HepG2 (cell line): Measurements from ENCODE around the gene TH. TPM values are rescaled to one million over a fixed set of nuclear protein-coding genes. Genes with fewer than 3 reads are reported as not detected.

ENCODE experiments used
- AGO1 ChIP-seq: fragments of 200-400 bp; formaldehyde crosslinking; IDR thresholded peaks from 2 replicates; pipeline ENCODE4 v1.6.1; 2017; ENCODE audit warnings: mild to moderate bottlenecking, low read depth, low read length, moderate library complexity; ENCODE audit not compliant: poor library complexity, severe bottlenecking
- HDAC2 ChIP-seq: sonication (generic); formaldehyde crosslinking; IDR thresholded peaks from 2 replicates; pipeline ENCODE4 v1.4.0; 2020; ENCODE audit warnings: missing genetic modification reagents
- HNRNPL ChIP-seq: fragments of 200-400 bp; formaldehyde crosslinking; IDR thresholded peaks from 2 replicates; pipeline ENCODE4 v1.6.1; 2017; ENCODE audit warnings: mild to moderate bottlenecking, low read depth, low read length
- IKZF4 ChIP-seq: sonication (generic); formaldehyde crosslinking; IDR thresholded peaks from 2 replicates; pipeline ENCODE4 v1.5.1; 2020; ENCODE audit warnings: borderline replicate concordance, mild to moderate bottlenecking, low read depth, missing genetic modification reagents; ENCODE audit errors: not compliant biosample characterization
- JUN ChIP-seq: sonication (generic); formaldehyde crosslinking; IDR thresholded peaks from 2 replicates; pipeline ENCODE4 v1.4.0; 2020; ENCODE audit warnings: mild to moderate bottlenecking, missing genetic modification reagents
- MED8 ChIP-seq: sonication (generic); formaldehyde crosslinking; IDR thresholded peaks from 2 replicates; pipeline ENCODE4 v1.8.1; 2023; ENCODE audit warnings: mild to moderate bottlenecking, missing genetic modification reagents; ENCODE audit not compliant: insufficient replicate concordance
- MTF1 ChIP-seq: sonication (generic); formaldehyde crosslinking; IDR thresholded peaks from 2 replicates; pipeline ENCODE4 v1.5.0; 2020; ENCODE audit warnings: missing genetic modification reagents
- MZF1 ChIP-seq: sonication (generic); formaldehyde crosslinking; IDR thresholded peaks from 2 replicates; pipeline ENCODE4 v1.8.1; 2023; ENCODE audit warnings: mild to moderate bottlenecking, missing genetic modification reagents, borderline replicate concordance
- PCBP1 ChIP-seq: fragments of 200-400 bp; formaldehyde crosslinking; IDR thresholded peaks from 2 replicates; pipeline ENCODE4 v1.6.1; 2017; ENCODE audit warnings: mild to moderate bottlenecking, low read depth, low read length, borderline replicate concordance
- SMARCC2 ChIP-seq: fragments of 450-650 bp; IDR thresholded peaks from 2 replicates; pipeline ENCODE4 v1.6.1; 2017; ENCODE audit warnings: antibody characterized with exemption, mild to moderate bottlenecking
- SP140L ChIP-seq: sonication (generic); formaldehyde crosslinking; IDR thresholded peaks from 2 replicates; pipeline ENCODE4 v1.4.0; 2020; ENCODE audit warnings: missing genetic modification reagents, borderline replicate concordance
- SRSF4 ChIP-seq: fragments of 200-400 bp; formaldehyde crosslinking; IDR thresholded peaks from one replicate; pipeline ENCODE4 v1.6.1; 2018; ENCODE audit warnings: mild to moderate bottlenecking, low read depth, low read length, moderate library complexity; ENCODE audit not compliant: poor library complexity, severe bottlenecking
- UBTF ChIP-seq: sonication (generic); formaldehyde crosslinking; IDR thresholded peaks from 2 replicates; pipeline ENCODE4 v1.4.0; 2020; ENCODE audit warnings: mild to moderate bottlenecking, missing genetic modification reagents
- ZBTB14 ChIP-seq: sonication (generic); formaldehyde crosslinking; IDR thresholded peaks from 2 replicates; pipeline ENCODE4 v1.4.0; 2020; ENCODE audit warnings: missing genetic modification reagents
- ZC3H13 ChIP-seq: sonication (generic); formaldehyde crosslinking; IDR thresholded peaks from 2 replicates; pipeline ENCODE4 v1.8.1; 2023; ENCODE audit warnings: mild to moderate bottlenecking, missing genetic modification reagents, moderate library complexity
- ZNF24 ChIP-seq: fragments of 450-650 bp; IDR thresholded peaks from 2 replicates; pipeline ENCODE4 v1.6.1; 2017; ENCODE audit warnings: antibody characterized with exemption, mild to moderate bottlenecking
- ZNF280D ChIP-seq: sonication (generic); formaldehyde crosslinking; IDR thresholded peaks from 2 replicates; pipeline ENCODE4 v1.5.1; 2020; ENCODE audit warnings: mild to moderate bottlenecking, missing genetic modification reagents
- ZNF282 ChIP-seq: fragments of 450-650 bp; IDR thresholded peaks from 2 replicates; pipeline ENCODE4 v1.6.1; 2018; ENCODE audit not compliant: partially characterized antibody
- ZNF430 ChIP-seq: sonication (generic); formaldehyde crosslinking; IDR thresholded peaks from 2 replicates; pipeline ENCODE4 v1.9.0; 2021; ENCODE audit warnings: mild to moderate bottlenecking, missing genetic modification reagents
- ZNF652 ChIP-seq: IDR thresholded peaks from 2 replicates; pipeline ENCODE4 v1.6.1; 2016; ENCODE audit warnings: low read depth, borderline replicate concordance
- ZNF710 ChIP-seq: sonication (generic); formaldehyde crosslinking; IDR thresholded peaks from 2 replicates; pipeline ENCODE4 v1.5.0; 2020; ENCODE audit warnings: mild to moderate bottlenecking, missing genetic modification reagents, borderline replicate concordance
- polyA plus RNA-seq, 8 experiments: library from polyadenylated mRNA; depleted of rRNA in 3 of 8; stranded (reverse) in 7 of 8; unstranded in 1 of 8; fragments of >200 nt; fragmentation: Illumina TruSeq in 4 of 8; extraction: Trizol in 4 of 8; gene quantifications; 2 replicates each; pipeline versions ENCODE4 v1.2.1 to v1.2.3, GENCODE V29; 2011 to 2016; ENCODE audit warnings: low read depth in 4 of 8, missing spikeins in 1 of 8, mixed read lengths in 1 of 8; ENCODE audit not compliant: insufficient read depth in 1 of 8
- total RNA-seq, 5 experiments: library from RNA; depleted of rRNA; stranded (reverse); fragments of >200 nt; fragmentation: Illumina TruSeq; extraction: Trizol; gene quantifications; 2 replicates each; pipeline ENCODE4 v1.2.3, GENCODE V29; 2016; ENCODE audit warnings: low read depth in 1 of 5

TH gene
- total and polyA plus RNA-seq, 2 of the 13 experiments (the other 11 are each of a cell fraction or from before 2014, with no cell fraction given): 0.36 TPM; not detected in 1

GRCh38 chr11:2136209-2136951, 35.2 kb downstream of the TH start (continued):
- TF ChIP-seq ZNF710 (CRISPR knock-in tag): no peak
- TF ChIP-seq HDAC2 (CRISPR knock-in tag): no peak; the same call in 1 of the 2 replicates
- peak; percentile 34 for TF ChIP-seq AGO1
- no peak for TF ChIP-seq SRSF4
- no peak for TF ChIP-seq MZF1 (CRISPR knock-in tag)
- TF ChIP-seq JUN (CRISPR knock-in tag): no peak
- no peak for TF ChIP-seq ZNF430 (CRISPR knock-in tag)
- no peak for TF ChIP-seq ZNF24
- no peak for TF ChIP-seq SP140L (CRISPR knock-in tag)
- TF ChIP-seq SMARCC2: no peak
- TF ChIP-seq UBTF: peak; percentile 17; the same call in 1 of the 2 replicates
- no peak for TF ChIP-seq ZNF652 (CRISPR knock-in tag)
- TF ChIP-seq ZNF280D: no peak
- no peak for TF ChIP-seq ZNF282
- no peak for TF ChIP-seq ZBTB14
- peak; percentile 26; the same call in 1 of the 2 replicates for TF ChIP-seq HNRNPL
- peak; percentile 33 for TF ChIP-seq MED8 (CRISPR knock-in tag)
- TF ChIP-seq MTF1: no peak
- TF ChIP-seq IKZF4 (CRISPR knock-in tag): peak; percentile 9
- peak; percentile 45; the same call in 1 of the 2 replicates for TF ChIP-seq ZC3H13
- TF ChIP-seq PCBP1: 0 out of 2 replicates have a peak, but pooled peaks have one; percentile 2
